Smooth muscle cell (in vitro differentiated cells): Measurements from ENCODE around the gene PKHD1. TPM values are rescaled to one million over a fixed set of nuclear protein-coding genes. Genes with fewer than 3 reads are reported as not detected.

ENCODE experiments used
- DNase-seq: peaks from one replicate; lab custom pipeline; 2025; ENCODE audit not compliant: unreplicated experiment; lab: John Stamatoyannopoulos, UW
- H2AFZ ChIP-seq: fragments of 200-600 bp; sonication (generic); 2 replicates; pipeline ENCODE4 v1.6.0; 2016; ENCODE audit warnings: antibody characterized with exemption, low read depth, mild to moderate bottlenecking
- H3F3A ChIP-seq: fragments of 200-600 bp; sonication (generic); 2 replicates; pipeline ENCODE4 v1.6.0; 2017; ENCODE audit warnings: antibody characterized with exemption, low read depth
- H3K27ac ChIP-seq: fragments of 200-600 bp; sonication (generic); 2 replicates; pipeline ENCODE4 v1.5.1; 2016; ENCODE audit warnings: low read depth, mild to moderate bottlenecking
- H3K27me3 ChIP-seq: fragments of 200-600 bp; sonication (generic); 2 replicates; pipeline ENCODE4 v1.6.1; 2016; ENCODE audit warnings: low read depth, mild to moderate bottlenecking
- H3K36me3 ChIP-seq: fragments of 200-600 bp; sonication (generic); 2 replicates; pipeline ENCODE4 v1.5.1; 2016; ENCODE audit warnings: low read depth
- H3K4me1 ChIP-seq: fragments of 200-600 bp; sonication (generic); 2 replicates; pipeline ENCODE4 v1.5.1; 2016; ENCODE audit warnings: low read depth
- H3K4me2 ChIP-seq: fragments of 200-600 bp; sonication (generic); 2 replicates; pipeline ENCODE4 v1.6.0; 2016; ENCODE audit warnings: mild to moderate bottlenecking
- H3K4me3 ChIP-seq: fragments of 200-600 bp; sonication (generic); 2 replicates; pipeline ENCODE4 v1.5.1; 2016; ENCODE audit warnings: mild to moderate bottlenecking
- H3K79me2 ChIP-seq: fragments of 200-600 bp; sonication (generic); 2 replicates; pipeline ENCODE4 v1.6.0; 2016; ENCODE audit warnings: low read depth, mild to moderate bottlenecking
- H3K9ac ChIP-seq: fragments of 200-600 bp; sonication (generic); 2 replicates; pipeline ENCODE4 v1.6.0; 2016; ENCODE audit warnings: low read depth
- H3K9me3 ChIP-seq: fragments of 200-600 bp; sonication (generic); replicated peaks from 2 replicates; pipeline ENCODE4 v1.5.1; 2016; ENCODE audit warnings: low read depth
- H4K20me1 ChIP-seq: fragments of 200-600 bp; sonication (generic); 2 replicates; pipeline ENCODE4 v1.6.0; 2016; ENCODE audit warnings: low read depth
- CTCF ChIP-seq: fragments of 200-600 bp; sonication (generic); IDR thresholded peaks from 2 replicates; pipeline ENCODE4 v1.5.1; 2017; ENCODE audit warnings: borderline replicate concordance, mild to moderate bottlenecking, antibody characterized with exemption; ENCODE audit not compliant: insufficient read depth, poor library complexity, severe bottlenecking
- WGBS: methylation state at CpG from one replicate; pipeline ENCODE4 v1.1.7; 2016; ENCODE audit warnings: low lambda C conversion rate; 5-methylcytosine and 5-hydroxymethylcytosine counted together
- polyA plus RNA-seq: library from polyadenylated mRNA; unstranded; fragments of >200 nt; fragmentation: Nextera tagmentation; extraction: Ambion mirVana; gene quantifications from 2 replicates; pipeline ENCODE4 v1.2.1, GENCODE V29; 2016
- total RNA-seq: library from RNA; depleted of rRNA; stranded (reverse); fragments of >200 nt; gene quantifications from 2 replicates; pipeline ENCODE4 v1.2.3, GENCODE V29; 2014

Gene PKHD1
- total and polyA plus RNA-seq, 2 experiments from 2014 or later: not detected

GRCh38 chr6:51777618-51778017, 309.8 kb downstream of the PKHD1 start:
- no peaks in the 10 kb centered on the region for H3K9me3 ChIP-seq
- no peaks in the 10 kb centered on the region for H3K36me3 ChIP-seq
- DNase-seq: no peak
- H3K27ac ChIP-seq: no peak overlapping the region
- no peaks in the 10 kb centered on the region for H3K27me3 ChIP-seq
- no peaks in the 10 kb centered on the region for H4K20me1 ChIP-seq
- no peaks in the 10 kb centered on the region for H3K4me1 ChIP-seq
- H3K79me2 ChIP-seq: no peaks in the 10 kb centered on the region
- no peak overlapping the region for H3K4me2 ChIP-seq
- no peaks in the 10 kb centered on the region for H3F3A ChIP-seq
- 91% methylated on average over 5 of the region's 5 CpGs for WGBS
- no peak overlapping the region for H2AFZ ChIP-seq
- TF ChIP-seq CTCF: no peak
- H3K9ac ChIP-seq: no peak overlapping the region
- H3K4me3 ChIP-seq: no peak overlapping the region

GRCh38 chr6:51775942-51776860, 311.2 kb downstream of the PKHD1 start:
- H3K4me1 ChIP-seq: no peaks in the 10 kb centered on the region

DNA sequence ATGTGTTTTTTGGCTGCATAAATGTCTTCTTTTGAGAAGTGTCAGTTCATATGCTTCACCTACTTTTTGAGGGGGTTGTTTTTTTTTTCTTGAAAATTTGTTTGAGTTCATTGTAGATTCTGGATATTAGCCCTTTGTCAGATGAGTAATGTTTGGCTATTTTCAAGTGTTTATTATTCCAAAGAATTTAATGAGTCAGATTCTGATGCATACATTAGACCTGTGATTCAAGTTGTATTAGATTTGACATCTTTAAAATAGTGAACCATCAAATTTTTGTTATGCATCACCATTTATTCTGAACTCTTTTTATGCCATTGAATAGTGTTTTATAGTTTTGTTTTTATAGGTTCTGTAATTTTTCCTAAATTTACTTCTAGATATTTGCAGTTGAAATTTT, 319.3 kb downstream of the PKHD1 start:
- Histone ChIP-seq H3K4me2 (no peak overlapping the region), H4K20me1 (no peaks in the 10 kb centered on the region), H3K79me2 (no peaks in the 10 kb centered on the region), H3K27ac (no peak overlapping the region), H3K36me3 (no peaks in the 10 kb centered on the region), H3K9me3 (no peaks in the 10 kb centered on the region), H3K9ac (no peak overlapping the region), H2AFZ (no peak overlapping the region), H3K4me1 (no peaks in the 10 kb centered on the region), H3F3A (no peaks in the 10 kb centered on the region), H3K4me3 (no peak overlapping the region), H3K27me3 (no peaks in the 10 kb centered on the region)
- TF ChIP-seq CTCF: no peak
- no peak for DNase-seq

More at GRCh38 chr6:51775942-51776860, 311.2 kb downstream of the PKHD1 start:
- TF ChIP-seq CTCF: no peak
- no peaks in the 10 kb centered on the region for H3K36me3 ChIP-seq
- H3K27me3 ChIP-seq: no peaks in the 10 kb centered on the region
- H3K79me2 ChIP-seq: no peaks in the 10 kb centered on the region
- H3K9me3 ChIP-seq: no peaks in the 10 kb centered on the region
- no peaks in the 10 kb centered on the region for H4K20me1 ChIP-seq
- H3K9ac ChIP-seq: no peak overlapping the region
- no peak overlapping the region for H3K4me2 ChIP-seq
- H3K4me3 ChIP-seq: no peak overlapping the region
- H3K27ac ChIP-seq: no peak overlapping the region
- H2AFZ ChIP-seq: no peak overlapping the region
- H3F3A ChIP-seq: no peaks in the 10 kb centered on the region
- no peak for DNase-seq

- no peaks in the 10 kb centered on the region for H4K20me1 ChIP-seq
- H3K4me2 ChIP-seq: no peak overlapping the region
- no peak overlapping the region for H3K27ac ChIP-seq
- H3K36me3 ChIP-seq: no peaks in the 10 kb centered on the region
- no peak overlapping the region for H3K9ac ChIP-seq
- H3K9me3 ChIP-seq: no peaks in the 10 kb centered on the region
- no peak for TF ChIP-seq CTCF
- DNase-seq: no peak
- H3K4me3 ChIP-seq: no peak overlapping the region
- H3K4me1 ChIP-seq: no peaks in the 10 kb centered on the region
- H3K27me3 ChIP-seq: peaks cover 5% of the 10 kb centered on the region
- WGBS: 94% methylated on average over 1 of the region's 1 CpG
- no peaks in the 10 kb centered on the region for H3K79me2 ChIP-seq
- H2AFZ ChIP-seq: no peak overlapping the region
- H3F3A ChIP-seq: no peaks in the 10 kb centered on the region
These were observed 322.2 kb downstream of the PKHD1 start for GRCh38 chr6:51765230-51765629.
